HG03103 (cell line): ENCODE measurements around the gene CNTN4.

Experiments
- ATAC-seq: cut with Tn5 transposase; IDR thresholded peaks from one replicate; pipeline ENCODE4 v1.9.1; 2021; ENCODE audit warnings: low read depth; ENCODE audit not compliant: unreplicated experiment

Gene CNTN4

DNA sequence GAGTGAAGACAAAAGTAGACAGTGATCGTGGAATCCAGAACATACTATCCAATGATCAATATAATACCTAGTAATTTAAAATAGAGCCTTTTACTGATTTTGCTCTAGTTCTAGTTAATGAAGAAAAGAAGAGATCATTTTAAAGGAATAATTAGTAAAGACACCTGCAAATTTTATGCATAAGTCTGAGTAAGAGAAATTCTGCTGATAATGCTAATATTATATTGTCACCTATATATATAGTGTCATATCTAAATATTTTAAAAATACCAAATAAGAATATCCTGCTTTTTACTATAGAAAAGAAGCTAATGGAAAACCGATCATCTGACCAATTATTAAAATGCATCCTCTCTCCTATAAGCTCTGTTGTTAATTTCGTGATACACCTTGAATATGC lies 152.1 kb downstream of the CNTN4 start:
- ATAC-seq: no peak

DNA sequence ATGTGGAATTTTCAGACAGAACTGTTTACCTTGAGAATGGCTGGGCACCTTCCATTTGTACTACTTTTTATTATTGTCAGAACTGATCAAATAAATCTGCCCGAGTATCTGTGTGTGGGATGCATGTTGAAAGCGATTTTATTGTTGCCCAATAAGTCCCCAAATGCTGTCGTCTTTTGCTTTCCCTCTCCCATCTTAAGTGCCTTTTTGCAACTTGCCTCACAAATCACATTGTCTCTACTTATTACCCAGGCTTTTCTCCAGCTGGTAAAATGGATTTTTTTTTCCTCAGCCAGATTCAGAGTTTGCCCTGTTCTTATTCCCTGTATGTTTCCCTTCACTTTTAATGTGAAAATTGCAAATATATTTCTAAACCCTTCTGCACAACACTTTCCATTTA lies 163.1 kb downstream of the CNTN4 start:
- no peak for ATAC-seq

DNA sequence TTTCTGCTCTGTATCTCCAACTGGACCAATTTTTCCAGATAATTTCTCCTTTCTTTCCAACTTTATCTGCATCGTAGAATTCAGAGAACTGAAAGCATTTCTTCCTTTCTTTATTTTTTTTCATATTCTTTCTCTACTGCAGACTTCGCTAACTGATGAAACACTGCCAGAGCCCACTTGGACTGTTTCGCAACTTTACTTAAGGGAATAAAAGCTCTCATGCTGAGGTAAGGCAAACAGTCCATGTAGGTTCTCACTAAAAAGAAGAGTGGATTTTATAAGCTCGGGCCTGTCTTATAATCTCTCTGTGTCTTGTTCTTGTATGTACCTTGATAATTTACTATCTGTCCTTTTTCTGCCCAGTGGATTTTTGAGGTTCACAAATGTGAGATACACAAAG lies 163.5 kb downstream of the CNTN4 start:
- no peak for ATAC-seq

DNA sequence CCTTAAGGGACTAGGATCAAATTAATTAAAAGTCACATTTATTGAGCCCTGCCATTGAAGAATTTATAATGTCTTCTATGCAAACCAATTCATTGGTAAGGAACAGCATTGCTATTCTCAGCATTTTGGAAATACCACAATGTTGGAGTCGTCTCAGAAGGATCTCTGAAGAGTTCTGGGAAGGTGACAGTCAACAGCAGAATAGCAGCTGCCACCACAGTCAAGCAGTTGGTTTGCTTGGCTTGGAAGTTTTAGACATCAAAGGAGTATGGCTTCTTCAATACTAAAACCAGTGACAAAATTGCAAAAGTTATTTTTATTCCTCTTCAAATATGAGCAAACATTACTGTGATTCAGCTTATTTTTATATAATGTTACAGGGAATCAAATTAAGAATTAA lies 167.9 kb downstream of the CNTN4 start:
- ATAC-seq: no peak

DNA sequence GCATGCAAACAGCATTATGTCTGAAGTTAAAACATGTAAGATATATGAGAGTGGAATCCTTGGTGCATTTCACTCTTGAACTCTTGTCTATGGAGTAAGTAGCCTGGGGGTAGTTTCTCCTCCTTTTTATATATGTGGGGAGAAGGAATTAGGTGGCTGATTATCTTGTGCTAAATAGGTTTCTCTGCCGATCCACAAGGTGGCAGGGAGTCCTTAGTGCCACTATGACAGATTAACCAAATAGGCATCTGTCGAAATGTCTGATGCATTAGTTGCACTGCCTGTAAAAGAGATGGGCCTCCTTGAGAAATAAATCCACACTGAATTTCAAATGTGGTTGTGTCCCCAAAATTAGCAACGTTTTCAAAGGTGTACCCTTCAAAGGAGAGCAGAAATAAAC lies 170.1 kb downstream of the CNTN4 start:
- ATAC-seq: no peak

DNA sequence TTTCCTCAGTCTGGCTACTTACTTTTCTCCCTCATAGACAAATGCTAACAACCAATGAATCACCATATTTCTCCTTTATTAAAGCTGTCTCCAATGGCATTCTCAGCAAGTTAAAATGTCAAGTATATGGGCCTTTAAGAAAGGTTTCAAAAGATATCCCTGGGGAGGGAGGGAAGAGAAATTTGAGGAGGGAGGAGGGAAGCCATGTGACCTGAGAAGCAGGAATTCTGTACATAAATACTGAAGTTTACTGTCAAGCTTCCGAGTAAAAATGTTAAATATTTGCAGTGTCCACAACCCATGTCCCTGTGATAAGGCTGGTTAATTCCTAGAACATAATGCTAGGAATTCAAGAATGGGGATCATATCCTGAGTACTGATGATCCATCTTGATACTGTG lies 175.9 kb downstream of the CNTN4 start:
- ATAC-seq: no peak

DNA sequence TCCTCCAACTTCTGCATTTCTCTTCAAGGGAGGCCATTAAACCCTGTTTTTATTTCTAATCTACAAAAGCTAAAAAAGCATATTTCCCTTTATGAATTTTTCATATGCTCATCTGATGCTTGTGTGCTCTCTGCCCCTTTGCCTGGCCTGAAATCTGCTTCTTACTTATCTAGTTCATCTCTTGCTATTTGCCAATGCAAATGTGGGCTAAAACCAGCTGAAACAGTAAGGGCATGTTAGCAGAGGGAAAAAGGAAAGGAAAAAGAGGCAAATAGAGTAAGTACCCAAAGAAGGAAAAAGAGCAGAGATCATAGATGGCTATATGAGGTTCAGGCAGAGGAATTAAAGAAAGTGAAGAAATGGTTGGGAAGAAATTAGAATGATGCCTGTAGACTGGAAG lies 185.2 kb downstream of the CNTN4 start:
- ATAC-seq: no peak

DNA sequence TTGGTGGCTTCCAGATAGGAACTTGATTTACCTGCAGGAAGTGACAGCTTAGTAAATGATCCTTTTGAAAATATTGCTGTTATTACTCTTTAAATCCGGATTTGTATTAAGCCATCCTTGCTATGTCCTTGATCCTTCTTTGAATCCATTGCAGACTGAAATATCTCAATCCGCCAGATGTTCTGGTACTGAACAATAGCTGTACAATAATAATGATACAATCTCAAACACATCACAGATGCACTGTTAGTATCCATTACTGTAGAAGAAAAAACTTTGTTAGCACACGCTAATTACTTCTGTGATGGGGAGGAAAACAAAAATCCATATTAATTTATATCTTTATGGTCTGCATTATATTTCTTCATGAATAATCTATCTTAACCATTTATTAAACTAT lies 202.3 kb downstream of the CNTN4 start:
- ATAC-seq: no peak

DNA sequence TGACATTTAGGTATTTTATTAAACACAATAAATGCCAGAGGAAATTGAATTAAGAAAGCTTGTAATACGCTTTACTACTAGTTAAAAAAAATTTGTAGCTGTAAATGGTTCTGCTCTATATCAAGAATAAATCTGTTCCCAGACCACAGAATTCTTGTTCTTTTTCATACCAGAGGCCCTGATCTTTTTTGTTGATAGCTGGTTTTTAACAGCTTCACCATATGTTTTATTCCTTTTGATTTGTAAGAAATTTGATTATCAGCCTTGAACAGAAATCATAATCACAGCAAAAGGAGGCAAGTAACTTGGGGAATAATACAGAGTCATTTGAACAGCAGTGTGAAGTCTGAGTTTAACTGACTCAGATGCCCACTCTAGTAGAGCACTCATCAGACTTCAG lies 202.7 kb downstream of the CNTN4 start:
- no peak for ATAC-seq

DNA sequence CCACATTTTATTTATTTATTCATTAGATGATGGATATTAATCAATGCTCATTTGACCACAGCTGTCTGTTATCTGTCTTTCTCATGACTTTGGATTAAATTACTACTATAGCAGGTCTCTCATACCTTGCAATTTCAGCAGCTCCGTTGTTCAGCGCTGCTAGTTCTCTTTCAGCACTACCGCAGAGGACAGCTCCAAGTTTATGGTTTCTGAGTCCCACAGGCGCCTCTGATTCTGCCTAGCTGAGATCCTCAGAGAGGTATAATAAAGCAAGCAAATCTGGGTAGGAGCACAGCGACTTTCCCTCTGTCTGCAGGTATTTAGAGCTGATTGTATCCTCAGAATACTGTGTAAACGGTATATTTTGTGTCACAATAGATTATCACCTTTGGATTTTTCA lies 204.9 kb downstream of the CNTN4 start:
- no peak for ATAC-seq

DNA sequence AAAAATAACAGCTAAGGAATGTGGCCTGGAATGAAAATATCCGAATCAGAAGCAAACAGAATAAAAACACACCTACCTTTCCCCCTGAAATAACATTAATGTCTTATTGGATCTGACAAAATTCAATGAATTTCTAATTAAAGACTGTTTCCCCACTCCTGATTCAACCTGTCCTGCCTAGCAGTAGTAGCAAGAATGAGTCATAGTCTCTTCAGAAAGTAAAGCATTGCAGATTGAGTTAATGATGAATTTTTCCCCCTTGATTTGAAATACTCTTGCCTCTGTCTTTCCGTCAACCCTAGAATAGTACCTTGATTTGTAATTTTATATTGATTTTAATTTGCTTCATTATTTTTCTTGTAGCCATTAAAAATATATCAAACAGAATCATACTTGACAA lies 212.4 kb downstream of the CNTN4 start:
- no peak for ATAC-seq

DNA sequence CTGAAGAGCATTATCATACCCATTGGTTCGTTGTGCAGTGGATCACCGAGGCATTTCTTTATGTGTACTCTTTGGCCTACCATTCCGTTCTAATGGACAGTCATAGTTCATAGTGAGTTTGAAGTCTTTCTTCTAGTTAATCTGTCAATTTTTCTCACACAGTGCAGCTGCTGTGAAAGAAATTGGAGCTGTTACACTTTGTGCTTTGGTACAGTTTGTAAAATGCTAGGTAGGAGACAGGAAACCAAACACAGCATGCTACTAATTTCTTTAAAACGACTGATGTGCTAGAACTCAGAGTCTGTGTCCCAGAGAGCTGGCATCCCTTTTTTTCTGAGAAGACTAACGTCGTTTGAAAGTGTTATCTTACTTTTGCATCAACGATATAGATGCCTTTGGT lies 218.9 kb downstream of the CNTN4 start:
- no peak for ATAC-seq

DNA sequence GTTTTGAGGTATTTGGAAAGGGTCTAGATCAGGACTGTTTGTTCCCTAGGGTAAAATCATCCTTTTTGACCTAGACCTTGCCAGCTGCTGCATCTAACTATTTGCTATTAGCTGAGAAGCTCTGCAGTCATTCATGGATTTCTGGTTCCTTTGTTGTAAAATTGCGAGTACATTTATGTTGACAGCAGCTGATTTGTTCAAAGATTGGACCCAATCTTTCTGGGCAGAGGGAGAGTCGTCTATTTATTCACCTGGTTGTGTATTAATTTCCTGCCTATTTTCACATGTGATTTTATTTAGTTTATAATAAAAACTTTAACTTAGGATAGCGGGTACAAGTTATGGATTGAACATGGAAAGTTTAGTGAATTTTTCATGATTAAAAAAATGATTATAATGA lies 236.3 kb downstream of the CNTN4 start:
- ATAC-seq: no peak

DNA sequence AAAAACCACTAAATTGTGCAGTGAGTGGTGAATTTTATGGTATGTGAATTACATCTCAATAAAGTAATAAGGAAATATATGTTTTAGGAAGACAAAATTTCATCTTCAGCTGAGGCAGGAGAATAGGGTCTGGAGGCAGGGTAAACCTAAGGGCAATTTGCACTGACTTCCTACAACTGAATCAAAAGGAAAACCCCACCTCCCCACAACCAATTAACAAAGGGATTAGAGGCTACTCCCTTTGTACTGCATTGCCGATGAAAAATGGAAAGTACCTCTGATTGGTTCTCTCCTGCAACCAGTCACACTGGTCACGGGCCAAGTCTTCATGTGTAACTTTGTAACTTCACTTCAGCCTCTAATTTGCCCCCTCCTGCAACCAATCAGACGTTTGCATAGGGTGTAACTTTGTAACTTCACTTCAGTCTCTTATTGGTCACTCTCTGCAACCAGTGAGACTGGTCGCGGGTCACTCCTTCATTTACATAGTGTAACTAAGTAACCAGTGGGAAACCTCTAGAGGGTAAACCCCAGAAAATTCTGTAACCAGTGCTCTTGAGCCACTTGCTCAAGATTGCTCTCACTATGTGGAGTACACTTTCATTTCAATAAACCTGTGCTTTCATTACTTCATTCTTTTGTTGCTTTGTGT lies 244.5 kb downstream of the CNTN4 start:
- no peak for ATAC-seq

DNA sequence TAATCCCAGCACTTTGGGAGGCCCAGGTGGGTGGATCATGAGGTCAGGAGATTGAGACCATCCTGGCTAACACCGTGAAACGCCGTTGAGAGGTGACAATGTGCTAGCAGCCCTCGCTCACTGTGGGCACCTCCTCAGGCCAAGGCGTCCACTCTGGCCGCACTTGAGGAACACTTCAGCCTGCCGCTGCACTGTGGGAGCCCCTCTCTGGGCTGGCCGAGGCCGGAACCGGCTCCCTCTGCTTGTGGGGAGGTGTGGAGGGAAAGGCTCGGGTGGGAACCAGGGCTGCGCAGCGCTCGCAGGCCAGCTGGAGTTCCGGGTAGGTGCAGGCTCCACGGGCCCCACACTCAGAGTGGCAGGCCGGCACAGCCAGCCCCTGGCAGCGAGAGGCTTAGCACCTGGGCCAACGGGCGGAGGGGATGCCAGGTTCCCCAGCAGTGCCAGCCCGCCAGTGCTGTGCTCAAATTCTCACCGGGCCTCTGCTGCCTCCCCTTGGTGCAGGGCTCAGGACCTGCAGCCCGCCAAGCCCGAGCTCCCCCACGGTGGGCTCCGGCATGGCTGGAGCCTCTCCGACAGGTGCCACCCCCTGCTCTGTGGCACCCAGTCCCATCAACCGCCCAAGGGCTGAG lies 253.6 kb downstream of the CNTN4 start:
- ATAC-seq: no peak

DNA sequence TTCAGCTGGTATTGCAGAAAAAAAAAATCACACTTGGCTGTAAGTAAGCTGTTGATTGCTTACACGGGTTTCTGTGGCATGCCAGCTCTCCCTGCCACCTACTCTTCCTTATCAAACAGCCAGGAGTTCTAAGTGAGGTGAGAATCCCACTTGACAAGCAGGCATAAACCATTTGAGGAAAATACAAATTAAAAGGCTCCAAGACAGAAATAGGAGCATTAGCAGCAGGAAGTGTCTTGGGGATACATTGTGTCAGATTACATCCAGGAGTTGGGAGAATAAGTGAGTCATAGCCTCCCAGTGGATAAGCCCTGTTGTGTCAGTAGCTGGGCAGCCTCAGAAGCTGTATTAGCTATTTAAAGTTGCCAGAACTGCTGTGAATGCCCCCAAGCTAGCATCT lies 256.0 kb downstream of the CNTN4 start:
- ATAC-seq: no peak

DNA sequence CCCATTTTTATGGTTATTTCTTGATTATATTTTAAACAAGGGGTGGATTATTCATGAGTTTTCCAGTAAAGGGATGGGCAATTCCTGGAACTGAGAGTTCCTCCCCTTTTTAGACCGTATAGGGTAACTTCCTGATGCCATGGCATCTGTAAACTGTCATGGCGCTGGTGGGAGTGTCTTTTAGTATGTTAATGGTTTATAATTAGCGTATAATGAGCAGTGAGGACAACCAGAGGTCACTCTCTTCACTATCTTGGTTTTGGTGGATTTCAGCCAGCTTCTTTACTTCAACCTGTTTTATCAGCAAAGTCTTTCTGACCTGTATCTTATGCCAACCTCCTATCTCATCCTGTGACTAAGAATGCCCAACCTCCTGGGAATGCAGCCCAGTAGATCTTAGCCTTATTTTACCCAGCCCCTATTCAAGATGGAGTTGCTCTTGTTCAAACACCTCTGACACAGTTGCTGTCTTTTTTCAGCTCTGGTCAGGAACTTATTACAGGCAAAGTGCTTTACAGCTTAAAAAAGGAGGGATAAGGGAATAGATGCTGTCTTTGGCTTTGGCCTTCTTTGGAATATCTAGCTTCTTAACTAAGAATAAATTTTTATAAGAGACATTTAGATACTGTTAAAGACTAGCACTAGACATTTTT lies 257.8 kb downstream of the CNTN4 start:
- no peak for ATAC-seq

DNA sequence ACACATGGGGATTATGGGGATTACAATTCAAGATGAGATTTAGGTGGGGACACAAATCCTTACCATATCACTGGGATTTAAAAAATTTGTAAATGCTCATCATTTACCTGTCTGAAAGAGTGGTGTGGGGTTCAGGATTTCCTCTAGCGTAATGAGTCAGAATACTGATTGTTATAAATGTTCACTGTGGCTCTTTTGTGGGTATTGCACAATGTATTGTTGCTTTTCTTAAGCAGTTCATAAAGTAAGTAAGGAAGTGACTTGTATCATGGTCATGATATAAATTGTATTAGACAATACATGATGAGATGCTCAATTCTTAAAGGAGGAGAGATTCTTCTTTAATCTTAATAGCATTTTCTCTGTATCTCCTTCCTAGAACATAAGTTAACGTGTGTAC lies 262.1 kb downstream of the CNTN4 start:
- no peak for ATAC-seq

DNA sequence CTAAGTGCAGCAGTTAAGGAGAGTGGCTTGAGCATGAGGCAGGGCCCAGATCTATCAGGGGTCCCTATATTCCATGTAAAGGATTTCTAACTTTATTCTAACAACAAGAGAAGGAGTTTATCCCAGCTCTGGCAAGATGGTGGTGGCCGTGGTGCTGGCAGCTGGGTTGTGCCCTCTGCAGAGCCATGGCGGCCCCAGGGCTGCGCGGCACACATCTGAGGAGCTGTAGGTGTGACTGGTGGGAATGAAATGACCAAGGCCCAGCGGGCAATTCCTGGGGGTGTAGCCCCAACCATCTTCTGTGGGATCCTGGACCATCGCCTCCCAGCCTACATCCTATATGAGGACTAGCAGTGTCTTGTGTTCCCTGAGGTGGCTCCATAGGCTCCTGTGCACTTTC lies 263.5 kb downstream of the CNTN4 start:
- no peak for ATAC-seq

DNA sequence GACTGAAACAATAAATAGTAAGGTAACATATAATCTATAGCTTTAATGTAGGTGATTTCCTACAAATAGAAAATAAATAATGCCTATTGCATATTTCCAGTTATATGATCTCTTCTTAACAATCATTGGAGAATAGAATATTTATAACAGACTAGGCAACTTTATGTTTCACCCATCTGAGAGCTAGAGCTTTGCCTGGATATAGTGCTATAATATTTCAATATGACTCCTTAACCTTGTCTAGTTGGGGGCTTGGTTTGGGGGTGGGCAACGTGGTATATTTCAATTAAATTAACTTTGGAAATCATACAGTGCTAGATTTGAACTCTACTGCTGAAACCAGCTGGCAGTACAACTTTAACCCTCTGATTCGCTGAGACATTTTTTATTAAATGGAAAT lies 265.2 kb downstream of the CNTN4 start:
- ATAC-seq: no peak

DNA sequence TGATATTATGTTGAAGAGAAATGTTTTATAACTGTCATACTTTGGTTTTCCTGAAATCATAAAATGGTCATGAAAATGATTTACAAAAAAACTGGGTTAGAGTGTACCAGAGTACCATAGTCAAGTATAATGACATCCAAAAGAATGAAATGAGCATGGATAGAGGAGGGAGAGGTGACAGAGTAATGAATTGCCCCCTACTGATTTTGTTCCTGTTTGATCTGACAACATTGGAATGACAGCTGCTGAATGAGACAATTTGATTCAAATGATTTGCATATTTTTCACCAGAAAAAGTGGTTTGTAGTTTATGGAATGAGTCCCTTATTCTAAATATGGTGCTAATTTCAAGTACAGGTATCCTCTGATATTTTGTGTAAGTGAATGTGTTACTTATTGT lies 271.7 kb downstream of the CNTN4 start:
- no peak for ATAC-seq

DNA sequence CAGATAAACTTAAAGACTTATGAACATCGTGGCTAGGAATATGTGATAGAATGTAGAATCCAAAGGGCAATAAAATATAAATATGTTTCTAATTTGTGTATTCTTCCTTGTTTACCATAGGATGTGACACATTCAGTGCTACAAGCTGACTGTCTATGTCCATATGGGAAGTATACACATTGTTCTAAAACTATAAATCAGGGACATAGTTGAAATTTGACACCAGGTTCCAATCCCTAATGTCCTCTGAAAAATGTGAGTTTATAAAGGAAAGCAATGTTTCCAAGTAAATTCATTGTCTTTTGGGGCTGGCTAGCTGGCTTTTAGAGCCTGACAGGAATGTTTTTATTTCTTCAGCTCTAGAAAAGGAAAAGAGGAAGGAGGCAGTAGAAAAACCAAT lies 273.6 kb downstream of the CNTN4 start:
- ATAC-seq: no peak
